ENCODE measurements around the gene ST3GAL6.

ST3GAL6 gene

DNA sequence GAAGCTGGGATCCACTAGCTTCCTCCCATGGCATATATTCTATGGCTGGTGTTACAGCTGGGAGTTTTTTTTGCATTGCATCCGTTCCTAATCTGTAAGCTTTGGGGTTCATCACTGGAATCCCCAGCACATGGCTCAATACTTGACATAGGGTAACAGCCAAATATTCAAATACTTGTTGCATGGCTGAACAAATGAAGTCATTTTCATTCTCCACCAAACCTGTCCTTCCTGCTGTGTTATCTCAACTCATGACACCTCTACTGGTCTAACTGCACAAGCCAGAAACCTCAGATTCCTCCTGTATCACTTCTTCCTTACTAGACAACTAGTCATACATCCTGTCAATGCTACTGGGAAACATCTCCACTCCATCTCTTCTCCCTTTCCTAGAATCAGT lies 43.4 kb downstream of the ST3GAL6 start:
- DNase-seq (ENCODE audit: low read depth in 2 of 2) = peak in 1 of 2 donors; percentile 57
- H3K4me3 ChIP-seq (replicated peaks in 1 of 2; ENCODE audit: low read depth in 2 of 2, low read length in 2 of 2) = no peak overlapping the region
- TF ChIP-seq, protein P1, sequence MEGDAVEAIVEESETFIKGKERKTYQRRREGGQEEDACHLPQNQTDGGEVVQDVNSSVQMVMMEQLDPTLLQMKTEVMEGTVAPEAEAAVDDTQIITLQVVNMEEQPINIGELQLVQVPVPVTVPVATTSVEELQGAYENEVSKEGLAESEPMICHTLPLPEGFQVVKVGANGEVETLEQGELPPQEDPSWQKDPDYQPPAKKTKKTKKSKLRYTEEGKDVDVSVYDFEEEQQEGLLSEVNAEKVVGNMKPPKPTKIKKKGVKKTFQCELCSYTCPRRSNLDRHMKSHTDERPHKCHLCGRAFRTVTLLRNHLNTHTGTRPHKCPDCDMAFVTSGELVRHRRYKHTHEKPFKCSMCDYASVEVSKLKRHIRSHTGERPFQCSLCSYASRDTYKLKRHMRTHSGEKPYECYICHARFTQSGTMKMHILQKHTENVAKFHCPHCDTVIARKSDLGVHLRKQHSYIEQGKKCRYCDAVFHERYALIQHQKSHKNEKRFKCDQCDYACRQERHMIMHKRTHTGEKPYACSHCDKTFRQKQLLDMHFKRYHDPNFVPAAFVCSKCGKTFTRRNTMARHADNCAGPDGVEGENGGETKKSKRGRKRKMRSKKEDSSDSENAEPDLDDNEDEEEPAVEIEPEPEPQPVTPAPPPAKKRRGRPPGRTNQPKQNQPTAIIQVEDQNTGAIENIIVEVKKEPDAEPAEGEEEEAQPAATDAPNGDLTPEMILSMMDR (IDR thresholded peaks at IDR 0.05; ENCODE audit: low read depth, low read length) = no peak

- H3K4me3 ChIP-seq (replicated peaks in 1 of 2; ENCODE audit: low read depth in 2 of 2, low read length in 2 of 2) = no peak overlapping the region
- DNase-seq (ENCODE audit: low read depth in 2 of 2) = peak; percentile 81 to 89
- TF ChIP-seq, protein P1 (IDR thresholded peaks at IDR 0.05; ENCODE audit: low read depth, low read length) = no peak
These were observed 43.9 kb downstream of the ST3GAL6 start for GRCh38 chr3:98807011-98807410.

DNA sequence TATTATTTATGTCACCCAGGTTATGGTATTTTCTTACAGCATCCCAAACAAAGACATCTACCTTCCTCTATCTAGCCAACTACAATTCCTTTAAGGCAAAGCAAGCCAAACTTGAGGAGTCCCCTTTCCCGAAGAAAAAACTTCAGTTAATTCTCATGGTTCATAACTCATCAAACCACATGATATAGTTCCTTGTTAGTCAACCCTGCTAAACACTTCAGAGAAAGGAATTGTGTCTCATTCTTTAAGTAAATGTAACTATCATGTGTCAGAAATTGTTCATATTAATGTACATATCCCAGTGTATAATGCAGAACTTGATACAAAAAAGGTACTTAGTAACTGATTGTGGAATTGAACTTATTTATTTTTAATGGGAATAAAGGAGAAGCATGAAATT lies 44.4 kb downstream of the ST3GAL6 start:
- DNase-seq (ENCODE audit: low read depth in 2 of 2) = peak in 1 of 2 donors; percentile 57
- TF ChIP-seq, protein P1 (IDR thresholded peaks at IDR 0.05; ENCODE audit: low read depth, low read length) = no peak
- H3K4me3 ChIP-seq (replicated peaks in 1 of 2; ENCODE audit: low read depth in 2 of 2, low read length in 2 of 2) = no peak overlapping the region

- DNase-seq (ENCODE audit: low read depth in 2 of 2) = peak in 1 of 2 donors; percentile 54
These were observed 44.9 kb downstream of the ST3GAL6 start for GRCh38 chr3:98808071-98808470.

GRCh38 chr3:98809557-98809956 lies 46.4 kb downstream of the ST3GAL6 start:
- no peak overlapping the region for H3K4me3 ChIP-seq (replicated peaks in 1 of 2; ENCODE audit: low read depth in 2 of 2, low read length in 2 of 2)
- TF ChIP-seq, protein P1 (IDR thresholded peaks at IDR 0.05; ENCODE audit: low read depth, low read length) = no peak
- peak in 1 of 2 donors; percentile 26 for DNase-seq (ENCODE audit: low read depth in 2 of 2)

More at GRCh38 chr3:98808071-98808470, 44.9 kb downstream of the ST3GAL6 start:
- no peak overlapping the region for H3K4me3 ChIP-seq (replicated peaks in 1 of 2; ENCODE audit: low read depth in 2 of 2, low read length in 2 of 2)
- TF ChIP-seq, protein P1 (IDR thresholded peaks at IDR 0.05; ENCODE audit: low read depth, low read length) = no peak

DNA sequence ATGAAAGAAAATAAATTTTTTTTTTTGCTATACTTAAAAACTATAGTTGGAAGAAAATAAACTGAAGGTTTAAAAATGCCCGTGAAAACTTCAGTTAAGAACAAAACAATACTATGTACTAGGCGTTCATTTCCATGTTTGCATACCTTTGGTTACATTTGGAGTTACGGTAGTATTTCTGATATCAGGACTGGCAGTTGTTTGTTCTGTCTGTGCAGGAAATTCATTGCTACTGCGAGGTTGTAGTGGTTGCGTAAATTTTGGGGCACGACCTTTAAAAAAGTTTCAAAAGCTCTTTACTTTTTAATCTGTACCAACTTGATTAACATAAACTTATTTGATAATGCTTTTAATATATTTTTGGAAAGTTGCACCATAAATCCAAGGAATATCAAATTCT lies 47.9 kb downstream of the ST3GAL6 start:
- TF ChIP-seq, protein P1 (IDR thresholded peaks at IDR 0.05; ENCODE audit: low read depth, low read length) = no peak
- DNase-seq (ENCODE audit: low read depth in 2 of 2) = no peak
- H3K4me3 ChIP-seq (replicated peaks in 1 of 2; ENCODE audit: low read depth in 2 of 2, low read length in 2 of 2) = no peak overlapping the region

- DNase-seq (ENCODE audit: low read depth in 2 of 2) = peak; percentile 68 to 69
- H3K4me3 ChIP-seq (replicated peaks in 1 of 2; ENCODE audit: low read depth in 2 of 2, low read length in 2 of 2) = no peak overlapping the region
- TF ChIP-seq, protein P1 (IDR thresholded peaks at IDR 0.05; ENCODE audit: low read depth, low read length) = peak; percentile 52
These were observed 49.8 kb downstream of the ST3GAL6 start for GRCh38 chr3:98812851-98813374.
